K562 treated with DMSO at 1 percent for 48 hours (cell line): ENCODE measurements around the gene BRINP2. TPM values are rescaled to one million over a fixed set of nuclear protein-coding genes. Genes with fewer than 3 reads are reported as not detected.

Source experiments
- total RNA-seq: library from RNA; unstranded; fragments of 300-600 nt; gene quantifications from 2 replicates; pipeline ENCODE4 v1.2.3, GENCODE V29; 2022; ENCODE audit warnings: low replicate concordance; ENCODE audit errors: extremely low read depth

Gene BRINP2
- not detected in 2 replicates for total RNA-seq

GRCh38 chr1:177170756-177171535 is at the start of gene BRINP2:
BRINP2 (plus strand) TSS chr1:177170958; CDS start chr1:177229877, 58,919 bp downstream.

GRCh38 chr1:177164380-177165068 is 6.2 kb upstream of the BRINP2 start, which contains the start of gene ASTN1:
ASTN1 (minus strand) TSS chr1:177164712; CDS start chr1:177164676, 36 bp downstream.

Other genes starting within 250 kb of the BRINP2 start
- not detected in 2 replicates for gene ASTN1, start 6.2 kb upstream of the BRINP2 start, total RNA-seq